HG03575 (cell line): ENCODE measurements around the gene PRSS38.

ENCODE experiments used
- ATAC-seq: cut with Tn5 transposase; IDR thresholded peaks from one replicate; pipeline ENCODE4 v1.9.1; 2021; ENCODE audit not compliant: unreplicated experiment, insufficient number of reproducible peaks, low FRiP score; ENCODE audit errors: extremely low read depth

The PRSS38 gene

GRCh38 chr1:227815468-227816409 lies at the start of gene PRSS38:
PRSS38 (plus strand) TSS chr1:227815675; CDS start chr1:227815717, 42 bp downstream.
- no peak for ATAC-seq

- no peak for ATAC-seq
Observed at GRCh38 chr1:227766015-227766634, 49.4 kb upstream of the PRSS38 start.

GRCh38 chr1:227766653-227767277 lies 48.7 kb upstream of the PRSS38 start:
- no peak for ATAC-seq

- ATAC-seq, result no peak
Observed at GRCh38 chr1:227767401-227768124, 47.9 kb upstream of the PRSS38 start.

GRCh38 chr1:227768125-227768439 lies 47.4 kb upstream of the PRSS38 start:
- no peak for ATAC-seq

- no peak for ATAC-seq
Observed at GRCh38 chr1:227768640-227769039, 46.8 kb upstream of the PRSS38 start.

- ATAC-seq, result no peak
Observed at GRCh38 chr1:227769047-227769935, 46.2 kb upstream of the PRSS38 start.

GRCh38 chr1:227769936-227770494 lies 45.5 kb upstream of the PRSS38 start:
- no peak for ATAC-seq

GRCh38 chr1:227770812-227771211 lies 44.7 kb upstream of the PRSS38 start:
- no peak for ATAC-seq

GRCh38 chr1:227771326-227771725 lies 44.1 kb upstream of the PRSS38 start:
- ATAC-seq, result no peak

- no peak for ATAC-seq
Observed at GRCh38 chr1:227771771-227772170, 43.7 kb upstream of the PRSS38 start.

- no peak for ATAC-seq
Observed at GRCh38 chr1:227773558-227773957, 41.9 kb upstream of the PRSS38 start.

GRCh38 chr1:227774051-227774731 lies 41.3 kb upstream of the PRSS38 start:
- no peak for ATAC-seq

GRCh38 chr1:227774821-227775661 lies 40.4 kb upstream of the PRSS38 start:
- ATAC-seq, result no peak

- no peak for ATAC-seq
Observed at GRCh38 chr1:227775841-227776240, 39.6 kb upstream of the PRSS38 start.

- no peak for ATAC-seq
Observed at GRCh38 chr1:227776331-227776771, 39.1 kb upstream of the PRSS38 start.

- ATAC-seq, result no peak
Observed at GRCh38 chr1:227777156-227777555, 38.3 kb upstream of the PRSS38 start.
